Liver (tissue), 10 donors: ENCODE results near the gene MTHFS. TPM values are rescaled to one million over a fixed set of nuclear protein-coding genes. Genes with fewer than 3 reads are reported as not detected.

Experiments used
- DNase-seq: peaks from one replicate; pipeline ENCODE4 v3.0.0-alpha.2; 2017; ENCODE audit warnings: low spot score
- H3K27ac ChIP-seq, 2 donors: one replicate each; pipeline ENCODE4 v1.7.0; 2013; ENCODE audit warnings: inconsistent platforms in 2 of 2, low read length in 2 of 2, control low read depth in 1 of 2, low read depth in 1 of 2, mild to moderate bottlenecking in 1 of 2
- H3K27me3 ChIP-seq, 4 donors: one replicate each; pipeline versions ENCODE4 v1.6.1 to v1.7.0; 2013; ENCODE audit warnings: low read length in 3 of 4, inconsistent platforms in 1 of 4, mild to moderate bottlenecking in 1 of 4, moderate library complexity in 1 of 4; ENCODE audit not compliant: control insufficient read depth in 4 of 4, insufficient read depth in 4 of 4
- H3K36me3 ChIP-seq, 4 donors: one replicate each; pipeline versions ENCODE4 v1.6.1 to v1.7.0; 2013; ENCODE audit warnings: low read length in 3 of 4, mild to moderate bottlenecking in 3 of 4, low read depth in 1 of 4, moderate library complexity in 1 of 4; ENCODE audit not compliant: control insufficient read depth in 4 of 4, insufficient read depth in 3 of 4
- H3K4me1 ChIP-seq, 4 donors: one replicate each; pipeline versions ENCODE4 v1.6.1 to v1.7.0; 2013; ENCODE audit warnings: low read length in 3 of 4, mild to moderate bottlenecking in 3 of 4, moderate library complexity in 1 of 4; ENCODE audit not compliant: control insufficient read depth in 4 of 4, insufficient read depth in 4 of 4
- H3K4me3 ChIP-seq, 3 donors: one replicate each; pipeline versions ENCODE4 v1.6.1 to v1.7.0; 2013; ENCODE audit warnings: low read length in 3 of 3, control low read depth in 1 of 3, low read depth in 1 of 3, mild to moderate bottlenecking in 1 of 3
- H3K9ac ChIP-seq, 2 donors: one replicate each; pipeline ENCODE4 v1.7.0; 2013; ENCODE audit warnings: low read length in 2 of 2, mild to moderate bottlenecking in 2 of 2, moderate library complexity in 2 of 2, control low read depth in 1 of 2, low read depth in 1 of 2
- H3K9me3 ChIP-seq, 4 donors: one replicate each; pipeline versions ENCODE4 v1.6.1 to v1.7.0; 2013; ENCODE audit warnings: low read length in 3 of 4; ENCODE audit not compliant: control insufficient read depth in 4 of 4
- ATF3 ChIP-seq: IDR thresholded peaks from 2 replicates; pipeline ENCODE4 v1.6.1; 2016; ENCODE audit warnings: antibody characterized with exemption
- EGR1 ChIP-seq, 2 donors: IDR thresholded peaks; 2 replicates each; pipeline ENCODE4 v1.6.1; 2016 to 2018; ENCODE audit warnings: antibody characterized with exemption in 2 of 2, low read depth in 2 of 2
- FOXA1 ChIP-seq: IDR thresholded peaks from 2 replicates; pipeline ENCODE4 v1.6.1; 2016; ENCODE audit warnings: antibody characterized with exemption
- FOXA2 ChIP-seq: IDR thresholded peaks from 2 replicates; pipeline ENCODE4 v1.6.1; 2016; ENCODE audit warnings: antibody characterized with exemption
- GABPA ChIP-seq, 2 donors: IDR thresholded peaks in 1 of 2; conservative IDR thresholded peaks in 1 of 2; 2 replicates each; pipeline ENCODE4 v1.6.1; 2016; ENCODE audit warnings: antibody characterized with exemption in 2 of 2, mild to moderate bottlenecking in 1 of 2, moderate library complexity in 1 of 2
- HNF4A ChIP-seq, 2 donors: conservative IDR thresholded peaks; 2 replicates each; pipeline ENCODE4 v1.6.1; 2016; ENCODE audit warnings: antibody characterized with exemption in 2 of 2, mild to moderate bottlenecking in 2 of 2
- HNF4G ChIP-seq: IDR thresholded peaks from 2 replicates; pipeline ENCODE4 v1.6.1; 2016; ENCODE audit warnings: antibody characterized with exemption
- JUND ChIP-seq, 2 donors: IDR thresholded peaks; 2 replicates each; pipeline ENCODE4 v1.6.1; 2016; ENCODE audit warnings: antibody characterized with exemption in 2 of 2
- NR2F2 ChIP-seq: IDR thresholded peaks from 2 replicates; pipeline ENCODE4 v1.6.1; 2016; ENCODE audit warnings: antibody characterized with exemption
- RAD21 ChIP-seq, 2 donors: IDR thresholded peaks; 2 replicates each; pipeline ENCODE4 v1.6.1; 2016; ENCODE audit warnings: antibody characterized with exemption in 2 of 2, mild to moderate bottlenecking in 2 of 2
- RXRA ChIP-seq, 2 donors: IDR thresholded peaks; 2 replicates each; pipeline ENCODE4 v1.6.1; 2017 to 2018; ENCODE audit warnings: antibody characterized with exemption in 2 of 2, mild to moderate bottlenecking in 1 of 2
- SP1 ChIP-seq: IDR thresholded peaks from 2 replicates; pipeline ENCODE4 v1.6.1; 2018; ENCODE audit warnings: antibody characterized with exemption, mild to moderate bottlenecking
- TAF1 ChIP-seq: conservative IDR thresholded peaks from 2 replicates; pipeline ENCODE4 v1.6.1; 2016; ENCODE audit warnings: antibody characterized with exemption, mild to moderate bottlenecking
- YY1 ChIP-seq: IDR thresholded peaks from 2 replicates; pipeline ENCODE4 v1.6.1; 2016; ENCODE audit warnings: antibody characterized with exemption, mild to moderate bottlenecking
- whole genome bisulfite sequencing: extraction: QIAGEN DNeasy Blood & Tissue Kit; methylation state at CpG from one replicate; pipeline ENCODE4 v1.1.7; 2013; 5-methylcytosine and 5-hydroxymethylcytosine counted together
- polyA plus RNA-seq, 2 donors: library from polyadenylated mRNA; stranded (reverse) in 1 of 2; unstranded in 1 of 2; fragments of 200-250 nt in 1 of 2; fragments of >200 nt in 1 of 2; fragmentation: Nextera tagmentation in 1 of 2; extraction: Ambion mirVana in 1 of 2; gene quantifications; one replicate each; pipeline versions ENCODE4 v1.2.1 to v1.2.3, GENCODE V29; 2013 to 2015
- small RNA-seq: library from RNA; depleted of rRNA; stranded (forward); fragments of <200 nt; gene quantifications from one replicate; pipeline ENCODE3, GENCODE V24; 2014
- total RNA-seq, 2 donors: library from RNA; depleted of rRNA; stranded (reverse); fragments of >200 nt; gene quantifications; one replicate each; pipeline ENCODE4 v1.2.3, GENCODE V29; 2014
- TF ChIP-seq, protein P1 (sequence below): IDR thresholded peaks from 2 replicates; pipeline ENCODE4 v1.6.1; 2016; ENCODE audit warnings: antibody characterized with exemption
- TF ChIP-seq, protein P2 (sequence below): IDR thresholded peaks from 2 replicates; pipeline ENCODE4 v1.6.1; 2016; ENCODE audit warnings: antibody characterized with exemption, mild to moderate bottlenecking
- TF ChIP-seq, protein P3 (sequence below): fragments of 150-350 bp; IDR thresholded peaks from 2 replicates; pipeline ENCODE4 v1.5.1; 2017; ENCODE audit warnings: improper control_type of control experiment, low read depth, low read length; ENCODE audit not compliant: missing input control
- TF ChIP-seq, protein P4 (sequence below): IDR thresholded peaks from 2 replicates; pipeline ENCODE4 v1.6.1; 2016; ENCODE audit warnings: antibody characterized with exemption
- donor health status: healthy.
- donor health status: healthy.
- donor health status: healthy.
- donor health status: healthy.
- donor health status: healthy.

The MTHFS gene
- total and polyA plus RNA-seq, 4 donors, result 40.9 to 338 (median 157) TPM

DNA sequence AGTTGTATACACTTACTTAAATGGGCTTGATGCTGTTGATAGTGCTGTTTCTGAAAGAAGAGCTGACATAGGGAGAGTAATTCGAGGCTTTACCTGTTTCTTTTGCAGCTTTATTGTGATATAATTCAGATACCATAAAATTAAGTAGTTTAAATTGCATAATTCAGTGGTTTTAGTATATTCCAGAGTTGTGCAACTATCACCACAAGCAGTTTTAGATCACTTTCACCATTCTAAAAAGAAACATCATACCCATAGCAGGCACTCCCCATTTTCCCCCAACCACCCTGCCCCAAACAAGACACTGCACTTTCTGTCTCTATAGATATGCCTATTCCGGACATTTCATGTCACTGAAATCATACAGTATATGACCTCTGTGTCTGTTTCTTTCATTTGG lies 98.5 kb downstream of the MTHFS start:
- TF ChIP-seq SP1 (no peak), HNF4G (no peak), ATF3 (no peak), FOXA1 (no peak), YY1 (no peak), TAF1 (no peak), NR2F2 (no peak), RXRA (IDR thresholded peaks at IDR 0.05) (no peak), FOXA2 (no peak), JUND (IDR thresholded peaks at IDR 0.05) (no peak), HNF4A (conservative IDR thresholded peaks at IDR 0.05) (no peak), EGR1 (IDR thresholded peaks at IDR 0.05; ENCODE audit: low read depth in 2 of 2) (no peak), RAD21 (IDR thresholded peaks at IDR 0.05) (no peak), GABPA (IDR thresholded peaks at IDR 0.05 in 1 of 2, conservative IDR thresholded peaks at IDR 0.05 in 1 of 2) (no peak)
- TF ChIP-seq, protein P1, sequence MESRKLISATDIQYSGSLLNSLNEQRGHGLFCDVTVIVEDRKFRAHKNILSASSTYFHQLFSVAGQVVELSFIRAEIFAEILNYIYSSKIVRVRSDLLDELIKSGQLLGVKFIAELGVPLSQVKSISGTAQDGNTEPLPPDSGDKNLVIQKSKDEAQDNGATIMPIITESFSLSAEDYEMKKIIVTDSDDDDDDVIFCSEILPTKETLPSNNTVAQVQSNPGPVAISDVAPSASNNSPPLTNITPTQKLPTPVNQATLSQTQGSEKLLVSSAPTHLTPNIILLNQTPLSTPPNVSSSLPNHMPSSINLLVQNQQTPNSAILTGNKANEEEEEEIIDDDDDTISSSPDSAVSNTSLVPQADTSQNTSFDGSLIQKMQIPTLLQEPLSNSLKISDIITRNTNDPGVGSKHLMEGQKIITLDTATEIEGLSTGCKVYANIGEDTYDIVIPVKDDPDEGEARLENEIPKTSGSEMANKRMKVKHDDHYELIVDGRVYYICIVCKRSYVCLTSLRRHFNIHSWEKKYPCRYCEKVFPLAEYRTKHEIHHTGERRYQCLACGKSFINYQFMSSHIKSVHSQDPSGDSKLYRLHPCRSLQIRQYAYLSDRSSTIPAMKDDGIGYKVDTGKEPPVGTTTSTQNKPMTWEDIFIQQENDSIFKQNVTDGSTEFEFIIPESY, result no peak
- TF ChIP-seq, protein P2, sequence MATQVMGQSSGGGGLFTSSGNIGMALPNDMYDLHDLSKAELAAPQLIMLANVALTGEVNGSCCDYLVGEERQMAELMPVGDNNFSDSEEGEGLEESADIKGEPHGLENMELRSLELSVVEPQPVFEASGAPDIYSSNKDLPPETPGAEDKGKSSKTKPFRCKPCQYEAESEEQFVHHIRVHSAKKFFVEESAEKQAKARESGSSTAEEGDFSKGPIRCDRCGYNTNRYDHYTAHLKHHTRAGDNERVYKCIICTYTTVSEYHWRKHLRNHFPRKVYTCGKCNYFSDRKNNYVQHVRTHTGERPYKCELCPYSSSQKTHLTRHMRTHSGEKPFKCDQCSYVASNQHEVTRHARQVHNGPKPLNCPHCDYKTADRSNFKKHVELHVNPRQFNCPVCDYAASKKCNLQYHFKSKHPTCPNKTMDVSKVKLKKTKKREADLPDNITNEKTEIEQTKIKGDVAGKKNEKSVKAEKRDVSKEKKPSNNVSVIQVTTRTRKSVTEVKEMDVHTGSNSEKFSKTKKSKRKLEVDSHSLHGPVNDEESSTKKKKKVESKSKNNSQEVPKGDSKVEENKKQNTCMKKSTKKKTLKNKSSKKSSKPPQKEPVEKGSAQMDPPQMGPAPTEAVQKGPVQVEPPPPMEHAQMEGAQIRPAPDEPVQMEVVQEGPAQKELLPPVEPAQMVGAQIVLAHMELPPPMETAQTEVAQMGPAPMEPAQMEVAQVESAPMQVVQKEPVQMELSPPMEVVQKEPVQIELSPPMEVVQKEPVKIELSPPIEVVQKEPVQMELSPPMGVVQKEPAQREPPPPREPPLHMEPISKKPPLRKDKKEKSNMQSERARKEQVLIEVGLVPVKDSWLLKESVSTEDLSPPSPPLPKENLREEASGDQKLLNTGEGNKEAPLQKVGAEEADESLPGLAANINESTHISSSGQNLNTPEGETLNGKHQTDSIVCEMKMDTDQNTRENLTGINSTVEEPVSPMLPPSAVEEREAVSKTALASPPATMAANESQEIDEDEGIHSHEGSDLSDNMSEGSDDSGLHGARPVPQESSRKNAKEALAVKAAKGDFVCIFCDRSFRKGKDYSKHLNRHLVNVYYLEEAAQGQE, result no peak
- TF ChIP-seq, protein P3, sequence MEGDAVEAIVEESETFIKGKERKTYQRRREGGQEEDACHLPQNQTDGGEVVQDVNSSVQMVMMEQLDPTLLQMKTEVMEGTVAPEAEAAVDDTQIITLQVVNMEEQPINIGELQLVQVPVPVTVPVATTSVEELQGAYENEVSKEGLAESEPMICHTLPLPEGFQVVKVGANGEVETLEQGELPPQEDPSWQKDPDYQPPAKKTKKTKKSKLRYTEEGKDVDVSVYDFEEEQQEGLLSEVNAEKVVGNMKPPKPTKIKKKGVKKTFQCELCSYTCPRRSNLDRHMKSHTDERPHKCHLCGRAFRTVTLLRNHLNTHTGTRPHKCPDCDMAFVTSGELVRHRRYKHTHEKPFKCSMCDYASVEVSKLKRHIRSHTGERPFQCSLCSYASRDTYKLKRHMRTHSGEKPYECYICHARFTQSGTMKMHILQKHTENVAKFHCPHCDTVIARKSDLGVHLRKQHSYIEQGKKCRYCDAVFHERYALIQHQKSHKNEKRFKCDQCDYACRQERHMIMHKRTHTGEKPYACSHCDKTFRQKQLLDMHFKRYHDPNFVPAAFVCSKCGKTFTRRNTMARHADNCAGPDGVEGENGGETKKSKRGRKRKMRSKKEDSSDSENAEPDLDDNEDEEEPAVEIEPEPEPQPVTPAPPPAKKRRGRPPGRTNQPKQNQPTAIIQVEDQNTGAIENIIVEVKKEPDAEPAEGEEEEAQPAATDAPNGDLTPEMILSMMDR, result no peak
- TF ChIP-seq, protein P4, sequence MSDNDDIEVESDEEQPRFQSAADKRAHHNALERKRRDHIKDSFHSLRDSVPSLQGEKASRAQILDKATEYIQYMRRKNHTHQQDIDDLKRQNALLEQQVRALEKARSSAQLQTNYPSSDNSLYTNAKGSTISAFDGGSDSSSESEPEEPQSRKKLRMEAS, result no peak
- no peaks in the 10 kb centered on the region for H3K4me1 ChIP-seq
- H3K36me3 ChIP-seq, result no peaks in the 10 kb centered on the region
- H3K9me3 ChIP-seq, result no peaks in the 10 kb centered on the region
- no peak overlapping the region for H3K4me3 ChIP-seq
- H3K27ac ChIP-seq, result no peak overlapping the region
- WGBS, result 81% methylated on average over 2 of the region's 2 CpGs
- H3K9ac ChIP-seq, result no peak overlapping the region
- H3K27me3 ChIP-seq, result no peaks in the 10 kb centered on the region
- no peak for DNase-seq

Small RNA genes within 50 kb of the gene (small RNA-seq; reads per million reads assigned to genes)
- not detected for gene RNU6-667P

Other genes starting within 250 kb of the MTHFS start
- 1 to 10 TPM; 1.8 to 2.9 TPM for gene BCL2A1, start 74.2 kb upstream of the MTHFS start, total RNA-seq
- under 1 TPM; 0.50 to 0.71 TPM for gene BCL2A1, start 74.2 kb upstream of the MTHFS start, polyA plus RNA-seq
- gene ZFAND6, start 162.7 kb upstream of the MTHFS start, total RNA-seq, result 100 to 1,000 TPM; 101 to 102 TPM
- 10 to 100 TPM; 47.6 to 64.1 TPM for gene ZFAND6, start 162.7 kb upstream of the MTHFS start, polyA plus RNA-seq